ENCODE data around the gene TMEM184A.

TMEM184A gene

DNA sequence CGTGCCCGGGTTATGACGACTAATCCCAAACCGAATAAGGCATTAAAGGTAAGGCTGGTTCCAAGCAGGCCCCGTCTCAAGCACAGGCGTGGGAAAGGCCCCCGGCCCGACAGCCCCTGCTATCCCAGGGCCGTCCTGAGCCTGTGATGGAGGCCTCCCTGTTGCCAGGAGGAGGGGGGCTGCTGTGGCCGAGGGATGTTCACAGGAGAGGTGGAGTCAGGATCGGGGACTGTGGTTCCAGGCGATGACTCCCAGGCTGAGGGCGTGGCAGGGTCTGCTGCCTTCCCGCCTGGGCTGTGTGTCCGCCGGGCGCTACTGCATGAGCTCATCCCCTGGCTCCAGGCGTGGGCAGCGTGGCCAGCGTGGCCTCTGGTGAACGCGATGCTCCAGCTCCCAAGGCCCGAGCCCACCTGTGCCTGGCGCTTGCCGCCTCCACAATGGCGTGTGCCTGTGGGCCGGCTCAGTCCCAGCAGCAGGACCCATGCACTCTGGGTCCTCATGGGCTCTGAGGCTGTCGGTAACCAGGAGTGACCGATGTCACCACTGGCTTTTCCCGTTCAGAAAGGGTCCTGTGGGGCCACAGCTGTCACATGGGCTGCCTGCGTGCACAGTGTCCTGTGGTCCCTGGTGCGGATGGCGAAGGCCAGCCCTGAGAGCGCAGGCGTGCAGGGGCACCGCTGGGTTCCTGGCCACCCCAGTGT lies 16.7 kb downstream of the TMEM184A start:
- no peak for DNase-seq (ENCODE audit: low read depth in 2 of 2)

GRCh38 chr7:1538544-1539180 lies 17.3 kb downstream of the TMEM184A start:
- DNase-seq (ENCODE audit: low read depth in 2 of 2), result no peak

DNA sequence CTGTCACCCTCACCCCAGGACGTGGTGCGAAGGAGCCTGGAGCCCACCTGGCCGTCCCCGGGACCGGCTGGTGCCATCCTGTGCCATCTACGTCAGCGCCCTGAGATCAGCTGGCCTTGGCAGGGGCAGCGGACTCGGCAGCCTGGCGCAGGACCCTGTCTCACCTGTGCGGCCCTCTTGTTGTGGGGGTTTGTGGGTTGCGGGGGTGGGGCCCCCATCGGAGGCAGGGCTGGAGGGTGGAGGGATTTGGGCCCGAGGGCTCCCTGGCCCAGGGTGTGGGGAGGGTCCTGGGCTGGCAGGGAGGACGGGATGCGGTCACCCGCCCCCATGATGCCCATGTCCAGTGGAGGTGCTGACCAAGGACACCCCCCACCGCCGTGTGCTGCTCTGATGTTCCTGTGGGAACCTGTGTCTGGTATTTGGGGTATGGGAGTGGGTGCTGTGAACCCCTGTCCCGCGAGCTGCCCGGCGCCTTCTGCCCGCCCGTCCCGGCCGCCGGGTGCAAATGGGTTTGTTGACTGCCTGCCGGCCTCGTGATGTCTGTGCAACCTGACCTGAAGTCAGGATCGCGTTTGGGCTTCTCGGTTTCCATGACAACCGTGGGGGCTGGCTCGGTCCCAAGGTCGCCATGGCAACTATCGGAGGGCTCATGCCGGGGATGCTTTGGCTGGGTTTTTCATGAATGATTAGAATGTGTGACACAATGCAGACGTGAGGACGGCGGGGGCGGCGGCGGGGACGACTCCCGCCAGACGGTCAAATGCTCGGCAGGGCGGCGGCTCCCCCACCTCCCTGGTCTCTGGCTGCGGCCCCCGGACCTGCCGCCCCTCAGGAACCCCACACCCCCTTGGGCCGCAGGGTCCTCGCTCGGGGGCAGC lies 18.2 kb downstream of the TMEM184A start:
- DNase-seq (ENCODE audit: low read depth in 2 of 2), result no peak

DNA sequence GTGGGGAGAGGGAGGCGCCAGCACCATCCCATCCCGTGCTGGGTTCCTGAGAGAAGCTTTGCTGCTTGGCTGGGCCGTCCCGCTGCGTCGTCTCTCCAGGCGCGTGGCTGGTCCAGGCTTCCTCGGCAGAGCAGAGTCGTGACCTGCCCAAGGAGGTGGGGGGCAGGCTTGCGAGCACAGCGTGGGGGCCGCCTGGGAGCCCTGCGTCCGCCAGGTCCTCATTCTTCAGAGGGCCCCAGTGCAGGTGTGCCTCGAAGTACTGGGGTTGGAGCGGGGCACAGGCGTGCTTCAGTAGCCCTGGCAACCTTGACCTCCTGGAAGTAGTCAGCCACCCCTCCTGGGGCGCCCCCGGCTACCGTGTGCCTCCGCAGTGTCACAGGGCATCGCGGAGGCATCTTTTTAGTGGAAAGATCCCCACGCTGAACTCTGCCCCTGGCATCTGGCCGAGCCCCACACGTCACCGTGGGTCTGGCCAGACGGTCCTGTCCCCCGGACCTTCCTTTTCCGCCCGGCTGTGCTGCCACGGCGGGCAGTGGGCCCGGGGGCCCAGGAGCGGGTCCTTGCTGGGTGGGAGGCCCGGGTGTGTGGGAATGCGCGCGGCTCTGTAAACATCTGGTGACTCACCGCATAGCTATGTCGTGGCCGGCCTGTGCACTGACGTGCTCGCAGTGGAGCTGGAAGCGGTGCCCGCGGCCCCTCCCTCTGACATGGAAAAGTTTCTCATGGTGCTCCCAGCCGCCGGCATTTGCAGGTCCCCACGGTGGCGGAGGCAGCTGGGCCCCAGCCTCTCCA lies 19.1 kb downstream of the TMEM184A start:
- DNase-seq (ENCODE audit: low read depth in 2 of 2), result no peak

GRCh38 chr7:1536455-1536742 lies 19.6 kb downstream of the TMEM184A start:
- DNase-seq (ENCODE audit: low read depth in 2 of 2), result no peak

GRCh38 chr7:1535701-1536454 lies 20.1 kb downstream of the TMEM184A start:
- no peak for DNase-seq (ENCODE audit: low read depth in 2 of 2)

GRCh38 chr7:1535100-1535458 lies 20.9 kb downstream of the TMEM184A start:
- no peak for DNase-seq (ENCODE audit: low read depth in 2 of 2)

- DNase-seq (ENCODE audit: low read depth in 2 of 2), result no peak
Measured at GRCh38 chr7:1534330-1535099, 21.5 kb downstream of the TMEM184A start.

GRCh38 chr7:1533547-1534329 lies 22.3 kb downstream of the TMEM184A start:
- DNase-seq (ENCODE audit: low read depth in 2 of 2), result no peak

DNA sequence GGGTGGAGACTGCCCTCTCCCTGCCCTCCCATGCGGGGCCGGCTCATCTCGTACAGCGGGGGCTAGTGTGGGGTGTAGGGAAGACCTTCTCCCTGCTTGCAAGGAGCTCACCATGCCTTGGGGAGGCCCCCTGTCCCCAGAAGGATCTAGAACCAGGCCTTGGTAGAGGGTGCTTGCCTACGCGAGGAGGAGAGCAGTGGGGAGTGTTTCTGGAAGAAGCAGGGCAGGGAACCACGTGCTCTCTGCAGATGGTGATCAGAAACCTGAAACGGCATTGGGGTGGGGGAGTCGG lies 22.8 kb downstream of the TMEM184A start:
- DNase-seq (ENCODE audit: low read depth in 2 of 2), result no peak

- peak in 1 of 2 donors; percentile 34 for DNase-seq (ENCODE audit: low read depth in 2 of 2)
Measured at GRCh38 chr7:1532456-1533254, 23.4 kb downstream of the TMEM184A start.

DNA sequence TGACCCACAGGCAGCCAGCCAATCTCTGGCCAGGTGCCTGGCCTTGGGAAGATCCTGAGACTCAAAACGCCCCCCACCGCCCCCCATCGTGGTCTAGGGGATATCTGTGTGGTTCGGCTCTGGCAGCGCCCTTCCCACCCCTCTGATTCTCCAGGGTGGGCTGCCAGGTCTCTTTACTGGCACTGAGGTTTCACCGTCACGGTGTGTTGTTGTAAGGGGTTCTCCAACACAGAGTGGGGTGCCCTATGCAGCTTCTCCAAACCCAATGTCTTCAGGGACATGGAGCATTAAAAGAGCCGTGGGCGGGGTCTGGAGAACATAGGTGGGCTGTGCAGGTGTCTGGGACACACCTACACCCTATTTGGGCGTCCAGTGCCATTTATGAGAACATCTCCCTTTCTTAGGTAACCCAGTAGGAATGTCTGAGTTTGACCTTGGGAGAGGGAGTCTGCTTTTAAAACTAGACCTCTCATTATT lies 24.0 kb downstream of the TMEM184A start:
- no peak for DNase-seq (ENCODE audit: low read depth in 2 of 2)

GRCh38 chr7:1531263-1531978 lies 24.6 kb downstream of the TMEM184A start:
- peak in 1 of 2 donors; percentile 24 for DNase-seq (ENCODE audit: low read depth in 2 of 2)

DNA sequence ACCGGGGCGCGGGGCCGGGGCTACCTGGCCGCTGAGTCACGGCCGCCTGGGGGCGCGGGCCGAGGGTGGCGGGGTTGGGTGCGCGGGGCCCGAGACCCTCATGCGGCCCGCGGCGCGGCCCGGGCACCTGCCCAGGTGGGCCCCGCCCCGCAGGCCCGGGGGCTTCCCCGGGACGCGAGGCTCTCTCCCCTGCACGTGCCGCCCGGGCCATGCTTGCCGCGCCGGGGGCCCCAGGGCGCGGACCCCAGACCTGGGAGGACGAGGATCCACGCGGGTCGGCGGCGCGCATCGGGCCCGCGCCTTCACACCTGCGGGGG lies 25.1 kb downstream of the TMEM184A start:
- no peak for DNase-seq (ENCODE audit: low read depth in 2 of 2)

GRCh38 chr7:1529383-1530116 lies 26.5 kb downstream of the TMEM184A start:
- DNase-seq (ENCODE audit: low read depth in 2 of 2), result no peak

- DNase-seq (ENCODE audit: low read depth in 2 of 2), result no peak
Measured at GRCh38 chr7:1526271-1526754, 29.7 kb downstream of the TMEM184A start.

GRCh38 chr7:1525409-1525808 lies 30.6 kb downstream of the TMEM184A start:
- no peak for DNase-seq (ENCODE audit: low read depth in 2 of 2)

DNA sequence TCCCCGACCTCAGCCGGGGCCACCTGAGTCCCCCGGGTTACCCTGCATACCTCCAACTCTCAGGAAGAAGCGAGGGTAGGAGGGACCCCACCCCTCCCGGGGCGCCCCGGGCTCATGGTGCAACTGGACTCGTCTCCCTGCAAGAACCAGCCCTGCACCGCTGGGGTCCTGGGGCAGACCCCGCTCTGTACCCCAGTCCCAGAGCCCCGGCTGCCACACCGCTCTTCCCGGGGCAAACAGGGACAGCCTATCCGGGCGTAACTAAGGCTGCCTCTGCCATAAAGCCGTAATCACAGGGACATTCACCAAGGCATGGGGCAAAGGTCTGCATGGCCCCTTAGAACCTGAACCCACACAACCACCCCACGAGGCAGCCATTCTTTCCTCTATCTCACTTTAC lies 32.2 kb downstream of the TMEM184A start:
- no peak for DNase-seq (ENCODE audit: low read depth in 2 of 2)
